HCT116 (cell line): ENCODE results near the gene FCHSD2. TPM values are rescaled to one million over a fixed set of nuclear protein-coding genes. Genes with fewer than 3 reads are reported as not detected.

Experiments
- ATAC-seq: fragments of 200-7000 bp; cut with Tn5 transposase; 2 replicates; pipeline ENCODE4 v1.9.1; 2020; ENCODE audit warnings: mild to moderate bottlenecking, moderate library complexity
- BruUV-seq: library from RNA; stranded (reverse); fragments of 400-500 nt; replicated peaks from 2 replicates; lab custom pipeline; 2021; lab: Mats Ljungman, UMichigan
- CTCF ChIA-PET: fragments of 300-600 bp; sonication (Branson Sonifier 250); formaldehyde crosslinking; loops from one replicate; lab custom pipeline; 2021; ENCODE audit warnings: antibody characterized with exemption; lab: Charles Lee
- POLR2A ChIA-PET: fragments of 300-600, 350-600 bp; sonication (Branson Sonifier 250); formaldehyde crosslinking; loops from one replicate; lab custom pipeline; 2021; ENCODE audit warnings: antibody characterized with exemption; lab: Charles Lee
- RAD21 ChIA-PET, 2 experiments: fragments of 300-600 bp; sonication (Branson Sonifier 250); formaldehyde crosslinking; loops; one replicate each; lab custom pipeline; 2023; ENCODE audit warnings: low total read pairs in 2 of 2; ENCODE audit not compliant: uncharacterized antibody in 2 of 2, unreplicated experiment in 2 of 2, low non-redundant PET in 1 of 2; lab: Charles Lee
- DNase-seq: peaks from one replicate; pipeline ENCODE4 v3.0.0-alpha.2; 2010; ENCODE audit warnings: low read depth, low spot score
- H2AFZ ChIP-seq: fragments of 200-600 bp; shearing (Covaris generic), sonication (generic); 2 replicates; pipeline ENCODE4 v1.6.1; 2017; ENCODE audit warnings: low read depth, mixed run types, mixed read lengths, antibody characterized with exemption, low read length; ENCODE audit not compliant: poor library complexity, severe bottlenecking
- H3K27ac ChIP-seq: 2 replicates; pipeline ENCODE4 v1.5.1; 2012; ENCODE audit warnings: low read depth, low read length
- H3K27me3 ChIP-seq: fragments of 200-600 bp; sonication (generic); 2 replicates; pipeline ENCODE4 v1.6.1; 2016; ENCODE audit warnings: mixed run types, low read length, mixed read lengths; ENCODE audit not compliant: insufficient read depth
- H3K36me3 ChIP-seq, 2 experiments: fragments of 200-500 bp in 1 of 2; fragments of 200-600 bp in 1 of 2; sonication (Bioruptor generic) in 1 of 2; sonication (generic) in 1 of 2; 2 replicates each; pipeline versions ENCODE4 v1.5.1 to v1.6.1; 2014 to 2016; ENCODE audit warnings: low read length in 2 of 2, inconsistent platforms in 1 of 2, mixed read lengths in 1 of 2, mixed run types in 1 of 2; ENCODE audit not compliant: insufficient read depth in 2 of 2, control insufficient read depth in 1 of 2
- H3K4me1 ChIP-seq, 2 experiments: fragments of 200-600 bp in 1 of 2; sonication (generic) in 1 of 2; 2 replicates each; pipeline versions ENCODE4 v1.5.1 to v1.6.1; 2012 to 2017; ENCODE audit warnings: low read length in 2 of 2, inconsistent platforms in 1 of 2, mild to moderate bottlenecking in 1 of 2, mixed read lengths in 1 of 2, mixed run types in 1 of 2, moderate library complexity in 1 of 2; ENCODE audit not compliant: insufficient read depth in 2 of 2, control insufficient read depth in 1 of 2
- H3K4me2 ChIP-seq: fragments of 200-600 bp; sonication (generic); 2 replicates; pipeline ENCODE4 v1.6.1; 2017; ENCODE audit warnings: mixed run types, low read length, mixed read lengths
- H3K4me3 ChIP-seq, 2 experiments: fragments of 200-600 bp in 1 of 2; sonication (generic) in 1 of 2; replicated peaks in 1 of 2; 2 replicates each; pipeline ENCODE4 v1.5.1; 2011 to 2016; ENCODE audit warnings: low read length in 2 of 2, control low read depth in 1 of 2, low read depth in 1 of 2, mild to moderate bottlenecking in 1 of 2, mixed read lengths in 1 of 2, mixed run types in 1 of 2
- H3K79me2 ChIP-seq: fragments of 200-600 bp; sonication (generic); 2 replicates; pipeline ENCODE4 v1.6.1; 2017; ENCODE audit warnings: mild to moderate bottlenecking, mixed run types, low read length, moderate library complexity, mixed read lengths; ENCODE audit not compliant: insufficient read depth
- H3K9ac ChIP-seq: fragments of 200-600 bp; sonication (generic); 2 replicates; pipeline ENCODE4 v1.6.1; 2016; ENCODE audit warnings: low read length, mixed read lengths
- H3K9me2 ChIP-seq: fragments of 200-600 bp; sonication (generic), shearing (Covaris generic); 2 replicates; pipeline ENCODE4 v1.6.1; 2017; ENCODE audit warnings: mixed run types, mild to moderate bottlenecking, moderate library complexity; ENCODE audit not compliant: insufficient read depth
- H3K9me3 ChIP-seq, 2 experiments: fragments of 200-500 bp in 1 of 2; fragments of 200-600 bp in 1 of 2; sonication (Bioruptor generic) in 1 of 2; sonication (generic) in 1 of 2; 2 replicates each; pipeline ENCODE4 v1.6.1; 2014 to 2017; ENCODE audit warnings: low read length in 2 of 2, mixed read lengths in 2 of 2, inconsistent platforms in 1 of 2, low read depth in 1 of 2, mild to moderate bottlenecking in 1 of 2, mixed run types in 1 of 2, moderate library complexity in 1 of 2; ENCODE audit not compliant: control insufficient read depth in 1 of 2, insufficient read depth in 1 of 2
- H4K20me1 ChIP-seq: fragments of 200-600 bp; sonication (generic), shearing (Covaris generic); 2 replicates; pipeline ENCODE4 v1.6.1; 2017; ENCODE audit warnings: mixed run types, mild to moderate bottlenecking, moderate library complexity; ENCODE audit not compliant: insufficient read depth
- CBX3 ChIP-seq: IDR thresholded peaks from 2 replicates; pipeline ENCODE4 v1.6.1; 2012; ENCODE audit warnings: low read depth
- EGR1 ChIP-seq: IDR thresholded peaks from 2 replicates; pipeline ENCODE4 v1.6.1; 2012; ENCODE audit warnings: low read depth
- ELF1 ChIP-seq: IDR thresholded peaks from 2 replicates; pipeline ENCODE4 v1.6.1; 2012; ENCODE audit warnings: low read depth, borderline replicate concordance
- EZH2 ChIP-seq: fragments of 200-600 bp; sonication (generic); IDR thresholded peaks from 2 replicates; pipeline ENCODE4 v1.6.1; 2017; ENCODE audit warnings: antibody characterized with exemption, mixed run types
- FOSL1 ChIP-seq: IDR thresholded peaks from 2 replicates; pipeline ENCODE4 v1.6.1; 2012; ENCODE audit warnings: low read depth
- POLR2AphosphoS5 ChIP-seq: IDR thresholded peaks from 2 replicates; pipeline ENCODE4 v1.6.1; 2011; ENCODE audit warnings: mild to moderate bottlenecking, low read depth, low read length, moderate library complexity
- SP1 ChIP-seq: IDR thresholded peaks from 2 replicates; pipeline ENCODE4 v1.6.1; 2012; ENCODE audit warnings: low read depth
- YY1 ChIP-seq: IDR thresholded peaks from 2 replicates; pipeline ENCODE4 v1.6.1; 2011; ENCODE audit warnings: low read length, low read depth, moderate library complexity, mild to moderate bottlenecking; ENCODE audit not compliant: insufficient replicate concordance; ENCODE audit errors: extremely low read depth
- ZFX ChIP-seq: fragments of 450-650 bp; IDR thresholded peaks from 2 replicates; pipeline ENCODE4 v1.6.1; 2017
- ZNF274 ChIP-seq: fragments of 200-500 bp; sonication (Bioruptor generic); IDR thresholded peaks from 2 replicates; pipeline ENCODE4 v1.6.1; 2014; ENCODE audit warnings: mild to moderate bottlenecking, low read depth, low read length, inconsistent platforms
- intact Hi-C: fragments of 100-400 bp; cut with micrococcal nuclease; formaldehyde crosslinking; loops from 2 replicates; pipeline ENCODE4 v1.10.0; 2022
- total RNA-seq: library from RNA; stranded (reverse); gene quantifications from one replicate; pipeline ENCODE4 v1.2.1, GENCODE V29; 2021; ENCODE audit not compliant: unreplicated experiment
- TF ChIP-seq, protein P1 (sequence below), 3 experiments: fragments of 200-600 bp in 1 of 3; sonication (generic) in 1 of 3; IDR thresholded peaks in 2 of 3; conservative IDR thresholded peaks in 1 of 3; 2 replicates each; pipeline ENCODE4 v1.5.1; 2012 to 2017; ENCODE audit warnings: low read depth in 2 of 3, low read length in 2 of 3, antibody characterized with exemption in 1 of 3, borderline replicate concordance in 1 of 3, control low read depth in 1 of 3, mild to moderate bottlenecking in 1 of 3, mixed read lengths in 1 of 3, mixed run types in 1 of 3, moderate library complexity in 1 of 3; ENCODE audit not compliant: insufficient read depth in 1 of 3
- TF ChIP-seq, protein P2 (sequence below): IDR thresholded peaks from 2 replicates; pipeline ENCODE4 v1.6.1; 2011; ENCODE audit warnings: mild to moderate bottlenecking, low read length, moderate library complexity; ENCODE audit not compliant: insufficient replicate concordance; ENCODE audit errors: extremely low read depth
- TF ChIP-seq, protein P3 (sequence below): IDR thresholded peaks from 2 replicates; pipeline ENCODE4 v1.6.1; 2012

Gene FCHSD2
- total RNA-seq, 1 experiment from 2014 or later = 15.0 TPM

DNA sequence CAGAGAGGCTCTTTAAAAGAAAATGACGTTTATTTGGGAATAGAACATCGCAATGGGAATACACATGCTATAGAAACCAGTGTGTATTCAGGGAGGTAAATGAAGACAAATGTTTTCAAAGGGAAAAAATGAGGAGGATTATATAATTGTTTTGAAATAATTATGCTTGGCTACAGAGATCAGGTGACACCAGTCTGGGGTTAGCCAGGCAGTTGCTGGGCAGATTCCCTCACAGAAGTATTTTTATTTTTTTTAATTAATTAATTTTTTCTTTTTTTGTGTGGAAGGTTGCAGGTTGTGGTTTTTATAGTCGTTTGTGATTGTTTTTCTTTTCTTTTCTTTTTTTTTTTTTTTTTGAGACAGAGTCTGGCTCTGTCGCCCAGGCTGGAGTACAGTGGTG lies 342.7 kb downstream of the FCHSD2 start:
- no peaks in the 10 kb centered on the region for H3K9me2 ChIP-seq
- no peaks in the 10 kb centered on the region for H3K9me3 ChIP-seq
- H3K79me2 ChIP-seq = no peaks in the 10 kb centered on the region
- H4K20me1 ChIP-seq = no peaks in the 10 kb centered on the region
- H3K27ac ChIP-seq = no peak overlapping the region
- H2AFZ ChIP-seq = no peak overlapping the region
- BruUV-seq = no TSS peak
- no peak overlapping the region for H3K4me3 ChIP-seq
- ChIA-PET POLR2A (no interaction called here), CTCF (no interaction called here), RAD21 (no interaction called here)
- H3K36me3 ChIP-seq = no peaks in the 10 kb centered on the region
- DNase-seq = no peak
- H3K4me2 ChIP-seq = no peak overlapping the region
- H3K27me3 ChIP-seq = no peaks in the 10 kb centered on the region
- intact Hi-C loops = no loop called here
- no peak overlapping the region for H3K9ac ChIP-seq
- no peak for TF ChIP-seq EZH2
- TF ChIP-seq, protein P1, sequence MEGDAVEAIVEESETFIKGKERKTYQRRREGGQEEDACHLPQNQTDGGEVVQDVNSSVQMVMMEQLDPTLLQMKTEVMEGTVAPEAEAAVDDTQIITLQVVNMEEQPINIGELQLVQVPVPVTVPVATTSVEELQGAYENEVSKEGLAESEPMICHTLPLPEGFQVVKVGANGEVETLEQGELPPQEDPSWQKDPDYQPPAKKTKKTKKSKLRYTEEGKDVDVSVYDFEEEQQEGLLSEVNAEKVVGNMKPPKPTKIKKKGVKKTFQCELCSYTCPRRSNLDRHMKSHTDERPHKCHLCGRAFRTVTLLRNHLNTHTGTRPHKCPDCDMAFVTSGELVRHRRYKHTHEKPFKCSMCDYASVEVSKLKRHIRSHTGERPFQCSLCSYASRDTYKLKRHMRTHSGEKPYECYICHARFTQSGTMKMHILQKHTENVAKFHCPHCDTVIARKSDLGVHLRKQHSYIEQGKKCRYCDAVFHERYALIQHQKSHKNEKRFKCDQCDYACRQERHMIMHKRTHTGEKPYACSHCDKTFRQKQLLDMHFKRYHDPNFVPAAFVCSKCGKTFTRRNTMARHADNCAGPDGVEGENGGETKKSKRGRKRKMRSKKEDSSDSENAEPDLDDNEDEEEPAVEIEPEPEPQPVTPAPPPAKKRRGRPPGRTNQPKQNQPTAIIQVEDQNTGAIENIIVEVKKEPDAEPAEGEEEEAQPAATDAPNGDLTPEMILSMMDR (IDR thresholded peaks at IDR 0.05 in 2 of 3, conservative IDR thresholded peaks at IDR 0.05 in 1 of 3; ENCODE audit: borderline replicate concordance in 1 of 3, insufficient read depth in 1 of 3, low read depth in 2 of 3, low read length in 2 of 3) = no peak
- TF ChIP-seq ZNF274 = no peak
- no peak for ATAC-seq
- peaks cover 2 to 20% of the 10 kb centered on the region in 2 experiments; a peak in 3 of 4 replicates for H3K4me1 ChIP-seq

DNA sequence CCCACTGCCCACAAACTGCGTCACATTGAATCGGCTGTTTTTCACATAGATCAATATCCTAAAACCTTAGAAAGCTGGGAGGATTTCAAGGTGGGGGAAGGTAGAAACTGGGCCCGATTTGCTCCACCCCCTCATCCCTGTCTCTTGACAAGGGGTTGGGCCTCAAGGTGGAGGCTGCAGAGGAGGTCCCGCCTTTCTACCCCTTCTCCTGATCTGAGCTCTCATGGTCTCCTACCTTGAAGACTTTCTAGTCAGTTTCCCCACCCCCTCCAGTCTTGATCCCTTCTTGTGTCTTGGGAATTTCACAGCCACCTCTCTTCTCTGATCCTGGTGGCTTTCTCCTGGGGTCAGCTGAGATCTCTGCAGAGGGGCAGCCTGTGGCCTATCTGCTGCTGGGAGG lies 343.8 kb downstream of the FCHSD2 start:
- ChIA-PET RAD21 (interaction anchor here in 1 of 2 experiments (0.6 kb wide), 1 partner anchor 12 kb away, joined by 3 read pairs; no protein-coding TSS in a partner anchor), CTCF (interaction anchor here (1.6 kb wide), 1 partner anchor 15 kb away, joined by 4 read pairs; no protein-coding TSS in a partner anchor), POLR2A (no interaction called here)
- no peaks in the 10 kb centered on the region for H4K20me1 ChIP-seq
- DNase-seq = no peak
- H3K36me3 ChIP-seq = no peaks in the 10 kb centered on the region
- no peak overlapping the region for H2AFZ ChIP-seq
- no peaks in the 10 kb centered on the region for H3K9me3 ChIP-seq
- H3K9ac ChIP-seq = no peak overlapping the region
- H3K9me2 ChIP-seq = no peaks in the 10 kb centered on the region
- no peaks in the 10 kb centered on the region for H3K27me3 ChIP-seq
- H3K4me3 ChIP-seq = no peak overlapping the region
- peaks cover 2 to 26% of the 10 kb centered on the region in 2 experiments; a peak in 3 of 4 replicates for H3K4me1 ChIP-seq
- no TSS peak for BruUV-seq
- H3K27ac ChIP-seq = no peak overlapping the region
- intact Hi-C loops = no loop called here
- ATAC-seq = no peak
- no peak overlapping the region for H3K4me2 ChIP-seq
- no peaks in the 10 kb centered on the region for H3K79me2 ChIP-seq
- TF ChIP-seq, protein P1 (IDR thresholded peaks at IDR 0.05 in 2 of 3, conservative IDR thresholded peaks at IDR 0.05 in 1 of 3; ENCODE audit: borderline replicate concordance in 1 of 3, insufficient read depth in 1 of 3, low read depth in 2 of 3, low read length in 2 of 3) = no peak
- TF ChIP-seq ELF1 (no peak), FOSL1 (no peak), POLR2AphosphoS5 (no peak), SP1 (no peak), EGR1 (no peak), YY1 (no peak), EZH2 (no peak), CBX3 (no peak), ZFX (no peak)
- TF ChIP-seq, protein P2, sequence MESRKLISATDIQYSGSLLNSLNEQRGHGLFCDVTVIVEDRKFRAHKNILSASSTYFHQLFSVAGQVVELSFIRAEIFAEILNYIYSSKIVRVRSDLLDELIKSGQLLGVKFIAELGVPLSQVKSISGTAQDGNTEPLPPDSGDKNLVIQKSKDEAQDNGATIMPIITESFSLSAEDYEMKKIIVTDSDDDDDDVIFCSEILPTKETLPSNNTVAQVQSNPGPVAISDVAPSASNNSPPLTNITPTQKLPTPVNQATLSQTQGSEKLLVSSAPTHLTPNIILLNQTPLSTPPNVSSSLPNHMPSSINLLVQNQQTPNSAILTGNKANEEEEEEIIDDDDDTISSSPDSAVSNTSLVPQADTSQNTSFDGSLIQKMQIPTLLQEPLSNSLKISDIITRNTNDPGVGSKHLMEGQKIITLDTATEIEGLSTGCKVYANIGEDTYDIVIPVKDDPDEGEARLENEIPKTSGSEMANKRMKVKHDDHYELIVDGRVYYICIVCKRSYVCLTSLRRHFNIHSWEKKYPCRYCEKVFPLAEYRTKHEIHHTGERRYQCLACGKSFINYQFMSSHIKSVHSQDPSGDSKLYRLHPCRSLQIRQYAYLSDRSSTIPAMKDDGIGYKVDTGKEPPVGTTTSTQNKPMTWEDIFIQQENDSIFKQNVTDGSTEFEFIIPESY = no peak
- TF ChIP-seq, protein P3, sequence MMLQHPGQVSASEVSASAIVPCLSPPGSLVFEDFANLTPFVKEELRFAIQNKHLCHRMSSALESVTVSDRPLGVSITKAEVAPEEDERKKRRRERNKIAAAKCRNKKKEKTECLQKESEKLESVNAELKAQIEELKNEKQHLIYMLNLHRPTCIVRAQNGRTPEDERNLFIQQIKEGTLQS = no peak
